Stimulated activated CD8-positive, alpha-beta memory T cell treated with anti-CD3 and anti-CD28 coated beads, Interleukin-7, amount 100 ng/mL, for 4 hours (primary cell): ENCODE measurements around the gene SLC27A2.

Experiments used
- DNase-seq, 2 donors: peaks; one replicate each; pipeline ENCODE4 v3.0.0-alpha.2; 2020; ENCODE audit warnings: low read depth in 2 of 2

Gene SLC27A2

GRCh38 chr15:50275091-50275490 is 93.1 kb downstream of the SLC27A2 start:
- DNase-seq = no peak

DNA sequence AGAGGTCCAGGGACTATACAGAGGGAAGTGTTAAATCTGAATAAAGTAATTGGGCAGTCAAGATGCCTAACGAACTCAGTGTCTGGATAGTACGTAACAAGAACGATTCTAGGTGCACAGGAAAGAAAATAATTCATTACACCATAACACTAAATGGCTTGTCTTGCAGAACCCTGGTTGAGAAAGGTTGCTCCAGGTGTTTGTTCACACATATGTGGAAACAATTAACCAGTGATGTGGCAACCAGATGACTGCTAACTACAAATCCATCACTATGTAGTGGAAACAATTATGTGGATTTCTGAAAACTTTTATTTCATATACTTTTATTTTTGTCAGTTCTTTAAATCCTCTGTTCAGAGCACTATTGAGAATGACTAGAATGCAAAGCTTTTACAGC is 93.9 kb downstream of the SLC27A2 start:
- DNase-seq = no peak

GRCh38 chr15:50277370-50277769 is 95.4 kb downstream of the SLC27A2 start:
- DNase-seq = no peak

GRCh38 chr15:50278496-50278895 is 96.5 kb downstream of the SLC27A2 start:
- no peak for DNase-seq

- DNase-seq = no peak
Measured at GRCh38 chr15:50280271-50280670, 98.3 kb downstream of the SLC27A2 start.

DNA sequence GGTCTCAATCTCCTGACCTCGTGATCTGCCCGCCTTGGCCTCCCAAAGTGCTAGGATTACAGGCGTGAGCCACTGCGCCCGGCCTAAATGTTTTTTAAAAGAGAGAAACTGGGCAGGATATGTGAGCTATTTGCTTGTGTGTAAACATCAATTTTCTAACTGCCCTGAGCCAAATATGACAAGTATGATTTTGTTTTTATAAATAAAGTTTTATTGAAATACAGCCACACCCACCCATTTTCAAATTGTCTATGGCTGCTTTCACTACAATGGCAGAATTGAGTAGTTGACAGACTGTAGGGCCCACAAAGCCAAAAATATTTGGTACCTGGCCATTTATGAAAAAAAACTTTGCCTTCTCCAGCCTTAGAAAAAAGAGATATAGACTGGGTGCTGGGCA is 99.4 kb downstream of the SLC27A2 start:
- no peak for DNase-seq
